Mesendoderm (in vitro differentiated cells): Measurements from ENCODE around the gene DLG1.

Experiments used
- DNase-seq: peaks from one replicate; pipeline ENCODE4 v3.0.0; 2013
- H2AK5ac ChIP-seq: 2 replicates; pipeline ENCODE4 v1.6.1; 2013; ENCODE audit warnings: low read length, inconsistent platforms
- H2BK120ac ChIP-seq: 2 replicates; pipeline ENCODE4 v1.6.1; 2013; ENCODE audit warnings: low read depth, mild to moderate bottlenecking, low read length, moderate library complexity, mixed read lengths
- H2BK15ac ChIP-seq: replicated peaks from 2 replicates; pipeline ENCODE4 v1.6.1; 2013; ENCODE audit warnings: low read depth, mild to moderate bottlenecking, moderate library complexity
- H2BK5ac ChIP-seq: 2 replicates; pipeline ENCODE4 v1.6.1; 2013; ENCODE audit warnings: low read length, inconsistent platforms
- H3K18ac ChIP-seq: 2 replicates; pipeline ENCODE4 v1.6.1; 2013; ENCODE audit warnings: mild to moderate bottlenecking, low read length, mixed read lengths
- H3K23ac ChIP-seq: one replicate; pipeline ENCODE4 v1.6.1; 2013; ENCODE audit warnings: low read length
- H3K27ac ChIP-seq: 2 replicates; pipeline ENCODE4 v1.5.1; 2013; ENCODE audit warnings: low read depth, mild to moderate bottlenecking, inconsistent platforms, low read length, moderate library complexity
- H3K27me3 ChIP-seq: 2 replicates; pipeline ENCODE4 v1.6.1; 2013; ENCODE audit warnings: low read length, control low read depth, mild to moderate bottlenecking, inconsistent platforms; ENCODE audit not compliant: insufficient read depth, poor library complexity
- H3K36me3 ChIP-seq: 2 replicates; pipeline ENCODE4 v1.6.1; 2013; ENCODE audit warnings: low read length, inconsistent platforms; ENCODE audit not compliant: control insufficient read depth, insufficient read depth
- H3K4ac ChIP-seq: one replicate; pipeline ENCODE4 v1.6.1; 2013; ENCODE audit warnings: low read depth, mild to moderate bottlenecking, low read length, moderate library complexity
- H3K4me1 ChIP-seq: 2 replicates; pipeline ENCODE4 v1.6.1; 2013; ENCODE audit warnings: low read depth, low read length, inconsistent platforms; ENCODE audit not compliant: control insufficient read depth
- H3K4me2 ChIP-seq: 2 replicates; pipeline ENCODE4 v1.6.1; 2013; ENCODE audit warnings: low read length
- H3K4me3 ChIP-seq: 2 replicates; pipeline ENCODE4 v1.5.1; 2013; ENCODE audit warnings: mild to moderate bottlenecking, low read length
- H3K56ac ChIP-seq: one replicate; pipeline ENCODE4 v1.6.1; 2013; ENCODE audit warnings: low read length
- H3K79me1 ChIP-seq: 2 replicates; pipeline ENCODE4 v1.6.1; 2013; ENCODE audit warnings: low read length, inconsistent platforms
- H3K79me2 ChIP-seq: 2 replicates; pipeline ENCODE4 v1.6.1; 2013; ENCODE audit warnings: mild to moderate bottlenecking, low read length; ENCODE audit not compliant: control insufficient read depth, insufficient read depth
- H3K9ac ChIP-seq: 2 replicates; pipeline ENCODE4 v1.6.1; 2013; ENCODE audit warnings: low read length, inconsistent platforms
- H4K5ac ChIP-seq: one replicate; pipeline ENCODE4 v1.6.1; 2013; ENCODE audit warnings: low read length
- H4K8ac ChIP-seq: one replicate; pipeline ENCODE4 v1.6.1; 2013; ENCODE audit warnings: low read depth, mild to moderate bottlenecking, control low read depth, low read length, moderate library complexity
- WGBS: extraction: QIAGEN DNeasy Blood & Tissue Kit; methylation state at CpG from one replicate; pipeline ENCODE4 v1.1.7; 2013; ENCODE audit warnings: low lambda C conversion rate, missing lambda C conversion rate; ENCODE audit not compliant: insufficient coverage; ENCODE audit errors: extremely low coverage; 5-methylcytosine and 5-hydroxymethylcytosine counted together

Gene DLG1

DNA sequence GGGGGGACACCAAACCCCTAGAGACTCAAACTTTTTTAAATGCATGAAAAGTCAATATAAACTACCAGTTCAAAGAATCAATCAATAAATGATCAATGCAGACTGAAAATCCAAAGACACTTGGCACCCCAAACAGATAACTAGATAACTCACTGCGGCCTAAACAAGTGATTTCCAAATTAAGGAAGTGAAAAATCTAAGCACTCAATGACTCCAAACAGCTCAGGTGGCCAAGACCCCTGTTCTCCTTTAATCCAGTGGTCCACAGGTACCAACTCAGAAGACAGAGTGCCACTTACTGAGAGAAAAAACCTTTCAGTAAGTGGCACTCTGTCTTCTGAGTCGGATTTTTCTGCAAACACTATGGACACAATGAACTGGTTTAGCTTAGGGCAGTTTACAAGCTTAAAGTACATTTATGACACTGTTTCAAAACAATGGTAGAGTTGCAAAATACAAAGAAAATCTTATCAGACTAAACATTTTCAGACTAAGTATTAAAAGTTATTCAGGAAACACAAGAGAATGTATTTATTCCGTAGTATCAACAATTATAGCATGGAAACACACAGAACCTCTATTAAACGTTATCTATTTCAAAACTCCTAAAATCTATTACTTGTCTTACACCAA, 4.7 kb downstream of the DLG1 start:
- Histone ChIP-seq H3K27me3 (no peaks in the 10 kb centered on the region), H4K5ac (no peak overlapping the region), H3K36me3 (no peaks in the 10 kb centered on the region), H3K4me2 (no peak overlapping the region), H3K27ac (no peak overlapping the region), H3K79me1 (peaks cover 9% of the 10 kb centered on the region), H3K4ac (no peak overlapping the region), H2BK15ac (no peak overlapping the region), H3K9ac (no peak overlapping the region), H2AK5ac (no peak overlapping the region), H4K8ac (no peak overlapping the region), H3K56ac (no peak overlapping the region), H3K18ac (no peak overlapping the region), H2BK5ac (no peak overlapping the region), H3K23ac (no peak overlapping the region), H3K79me2 (peaks cover 26% of the 10 kb centered on the region), H3K4me1 (no peaks in the 10 kb centered on the region), H3K4me3 (no peak overlapping the region), H2BK120ac (no peak overlapping the region)
- 100% methylated on average over 1 of the region's 4 CpGs for WGBS
- DNase-seq, result no peak

GRCh38 chr3:197292648-197293047, 5.8 kb downstream of the DLG1 start:
- Histone ChIP-seq H3K4me1 (no peaks in the 10 kb centered on the region), H4K5ac (no peak overlapping the region), H3K79me2 (peaks cover 26% of the 10 kb centered on the region), H3K4me2 (no peak overlapping the region), H3K79me1 (peaks cover 9% of the 10 kb centered on the region), H3K27me3 (no peaks in the 10 kb centered on the region), H2BK5ac (no peak overlapping the region), H3K18ac (no peak overlapping the region), H3K36me3 (no peaks in the 10 kb centered on the region), H3K56ac (no peak overlapping the region), H3K23ac (no peak overlapping the region), H3K9ac (no peak overlapping the region), H2BK120ac (no peak overlapping the region), H3K4me3 (no peak overlapping the region), H4K8ac (no peak overlapping the region), H2BK15ac (no peak overlapping the region), H3K27ac (no peak overlapping the region), H2AK5ac (no peak overlapping the region), H3K4ac (no peak overlapping the region)
- no peak for DNase-seq
- whole genome bisulfite sequencing, result no CpG with 5 or more reads among the region's 1 CpG

- H3K18ac ChIP-seq, result no peak overlapping the region
- H3K4ac ChIP-seq, result no peak overlapping the region
- no peak overlapping the region for H2AK5ac ChIP-seq
- H2BK120ac ChIP-seq, result no peak overlapping the region
- no peak overlapping the region for H3K23ac ChIP-seq
- H3K36me3 ChIP-seq, result no peaks in the 10 kb centered on the region
- H2BK15ac ChIP-seq, result no peak overlapping the region
- no peak overlapping the region for H3K4me3 ChIP-seq
- H4K8ac ChIP-seq, result no peak overlapping the region
- no CpG with 5 or more reads among the region's 8 CpGs for WGBS
- no peak overlapping the region for H3K4me2 ChIP-seq
- H3K27me3 ChIP-seq, result no peaks in the 10 kb centered on the region
- H2BK5ac ChIP-seq, result no peak overlapping the region
- no peak for DNase-seq
- no peak overlapping the region for H4K5ac ChIP-seq
- no peaks in the 10 kb centered on the region for H3K4me1 ChIP-seq
- no peak overlapping the region for H3K27ac ChIP-seq
- H3K56ac ChIP-seq, result no peak overlapping the region
- peaks cover 25% of the 10 kb centered on the region for H3K79me2 ChIP-seq
- H3K9ac ChIP-seq, result no peak overlapping the region
- peaks cover 9% of the 10 kb centered on the region for H3K79me1 ChIP-seq
Observed at GRCh38 chr3:197292083-197292646, 6.2 kb downstream of the DLG1 start.

GRCh38 chr3:197289726-197290125, 8.7 kb downstream of the DLG1 start:
- H2BK5ac ChIP-seq, result no peak overlapping the region
- H2BK120ac ChIP-seq, result no peak overlapping the region
- no peak overlapping the region for H3K56ac ChIP-seq
- no peak overlapping the region for H3K4me3 ChIP-seq
- H3K79me1 ChIP-seq, result peaks cover 14% of the 10 kb centered on the region
- no peak overlapping the region for H3K18ac ChIP-seq
- no peak overlapping the region for H3K9ac ChIP-seq
- no peak overlapping the region for H3K27ac ChIP-seq
- H3K36me3 ChIP-seq, result peaks cover 2% of the 10 kb centered on the region
- peaks cover 29% of the 10 kb centered on the region for H3K79me2 ChIP-seq
- no peak overlapping the region for H3K23ac ChIP-seq
- no peak overlapping the region for H2BK15ac ChIP-seq
- no peaks in the 10 kb centered on the region for H3K27me3 ChIP-seq
- no peak for DNase-seq
- H4K8ac ChIP-seq, result no peak overlapping the region
- H2AK5ac ChIP-seq, result no peak overlapping the region
- H3K4me1 ChIP-seq, result no peaks in the 10 kb centered on the region
- H4K5ac ChIP-seq, result no peak overlapping the region
- no peak overlapping the region for H3K4ac ChIP-seq
- H3K4me2 ChIP-seq, result no peak overlapping the region

DNA sequence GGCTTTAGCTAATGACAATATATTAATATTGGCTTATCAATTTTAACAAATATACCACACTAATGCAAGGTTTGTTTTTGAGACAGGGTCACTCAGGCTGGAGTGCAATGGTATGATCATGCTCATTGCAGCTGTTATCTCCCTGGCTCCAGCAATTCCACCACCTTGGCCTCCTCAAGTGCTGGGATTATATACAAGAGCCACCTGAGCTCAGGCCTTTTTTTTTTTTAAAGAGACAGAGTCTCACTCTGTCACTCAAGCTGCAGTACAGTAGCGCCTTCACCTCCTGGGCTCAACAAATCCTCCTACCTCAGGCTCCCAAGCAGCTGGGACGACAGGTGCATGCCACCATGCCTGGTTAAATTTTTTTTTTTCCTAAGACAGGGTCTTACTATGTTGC, 11.7 kb downstream of the DLG1 start:
- Histone ChIP-seq H3K79me1 (peaks cover 8% of the 10 kb centered on the region), H3K4ac (no peak overlapping the region), H3K18ac (no peak overlapping the region), H2BK5ac (no peak overlapping the region), H3K56ac (no peak overlapping the region), H3K23ac (no peak overlapping the region), H3K4me1 (no peaks in the 10 kb centered on the region), H3K27me3 (no peaks in the 10 kb centered on the region), H2AK5ac (no peak overlapping the region), H2BK120ac (no peak overlapping the region), H3K79me2 (peaks cover 22% of the 10 kb centered on the region), H2BK15ac (no peak overlapping the region), H3K9ac (no peak overlapping the region), H3K27ac (no peak overlapping the region), H3K4me3 (no peak overlapping the region), H4K5ac (no peak overlapping the region), H4K8ac (no peak overlapping the region), H3K36me3 (peaks cover 2% of the 10 kb centered on the region), H3K4me2 (no peak overlapping the region)
- DNase-seq, result no peak
- WGBS, result no CpG with 5 or more reads among the region's 2 CpGs

GRCh38 chr3:197285557-197285956, 12.9 kb downstream of the DLG1 start:
- Histone ChIP-seq H3K79me2 (peaks cover 14% of the 10 kb centered on the region), H2BK15ac (no peak overlapping the region), H3K18ac (no peak overlapping the region), H3K36me3 (peaks cover 2% of the 10 kb centered on the region), H3K79me1 (peaks cover 8% of the 10 kb centered on the region), H3K4ac (no peak overlapping the region), H3K4me3 (no peak overlapping the region), H2AK5ac (no peak overlapping the region), H3K9ac (no peak overlapping the region), H3K27ac (no peak overlapping the region), H2BK5ac (no peak overlapping the region), H3K4me2 (no peak overlapping the region), H2BK120ac (no peak overlapping the region), H3K23ac (no peak overlapping the region), H3K27me3 (no peaks in the 10 kb centered on the region), H3K4me1 (no peaks in the 10 kb centered on the region), H4K5ac (no peak overlapping the region), H4K8ac (no peak overlapping the region), H3K56ac (no peak overlapping the region)
- DNase-seq, result no peak
- WGBS, result no CpG with 5 or more reads among the region's 2 CpGs
